Measurements from ENCODE around the gene LRP1B.

DNA sequence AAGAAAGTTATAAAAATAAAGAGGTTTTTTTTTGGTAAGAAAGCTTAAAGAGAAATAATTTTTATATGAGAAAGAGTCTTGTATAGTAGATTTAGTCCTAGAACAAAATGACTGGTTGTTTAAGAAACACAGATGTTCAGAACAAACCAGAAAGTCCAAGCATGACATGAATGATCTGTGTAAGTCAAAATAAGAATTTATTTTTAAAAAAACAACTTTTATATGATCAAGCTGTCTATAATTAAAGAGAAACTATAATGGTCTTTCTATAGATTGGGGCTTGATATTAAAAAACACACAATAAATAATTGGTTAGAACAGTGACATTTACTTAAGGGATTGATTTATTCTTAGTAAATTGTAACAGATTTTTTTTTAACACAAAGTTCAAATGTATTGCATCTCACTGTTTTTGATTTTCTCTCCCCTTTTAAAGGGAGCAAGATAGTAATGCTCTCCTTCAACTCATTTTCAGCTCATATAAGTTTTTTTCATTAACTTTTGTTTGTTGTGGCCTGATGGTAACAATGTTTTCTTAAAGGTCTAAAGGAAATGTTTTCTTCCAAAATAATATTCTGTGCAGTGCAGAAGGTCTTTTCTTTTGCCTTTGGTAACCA, 1256.8 kb downstream of the LRP1B start:
- no peak for TF ChIP-seq POLR2A (IDR thresholded peaks at IDR 0.05; ENCODE audit: low read depth, low read length)
- TF ChIP-seq POLR2AphosphoS5 (IDR thresholded peaks at IDR 0.05; ENCODE audit: low read depth, low read length): no peak
